T-helper 2 cell (primary cell): ENCODE measurements around the gene TMC3.

Source experiments
- DNase-seq, 5 experiments: peaks; one replicate each; pipeline versions ENCODE4 v3.0.0 to v3.0.0-alpha.2; 2012 to 2022

Gene TMC3

DNA sequence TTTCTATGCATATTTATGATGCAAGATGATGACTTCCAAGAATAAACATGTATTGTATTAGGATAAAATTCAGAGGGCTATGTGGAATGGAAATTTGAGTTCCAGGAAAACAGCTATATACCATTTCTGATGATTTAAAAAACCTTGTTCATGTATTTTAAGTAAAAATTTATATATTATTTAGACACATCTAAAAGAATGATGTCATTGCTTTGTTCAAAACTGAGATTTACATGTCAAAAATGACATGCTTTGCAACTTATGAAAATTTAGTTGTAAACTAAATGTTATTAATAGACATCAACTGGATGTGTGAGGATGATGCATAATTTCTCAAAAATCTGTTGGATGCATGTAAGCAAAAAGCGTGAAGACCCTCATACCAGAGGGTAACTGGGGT, 52.3 kb downstream of the TMC3 start:
- no peak for DNase-seq

GRCh38 chr15:81317642-81318017, 56.4 kb downstream of the TMC3 start:
- DNase-seq, result no peak

GRCh38 chr15:81316267-81316666, 57.7 kb downstream of the TMC3 start:
- no peak for DNase-seq

DNA sequence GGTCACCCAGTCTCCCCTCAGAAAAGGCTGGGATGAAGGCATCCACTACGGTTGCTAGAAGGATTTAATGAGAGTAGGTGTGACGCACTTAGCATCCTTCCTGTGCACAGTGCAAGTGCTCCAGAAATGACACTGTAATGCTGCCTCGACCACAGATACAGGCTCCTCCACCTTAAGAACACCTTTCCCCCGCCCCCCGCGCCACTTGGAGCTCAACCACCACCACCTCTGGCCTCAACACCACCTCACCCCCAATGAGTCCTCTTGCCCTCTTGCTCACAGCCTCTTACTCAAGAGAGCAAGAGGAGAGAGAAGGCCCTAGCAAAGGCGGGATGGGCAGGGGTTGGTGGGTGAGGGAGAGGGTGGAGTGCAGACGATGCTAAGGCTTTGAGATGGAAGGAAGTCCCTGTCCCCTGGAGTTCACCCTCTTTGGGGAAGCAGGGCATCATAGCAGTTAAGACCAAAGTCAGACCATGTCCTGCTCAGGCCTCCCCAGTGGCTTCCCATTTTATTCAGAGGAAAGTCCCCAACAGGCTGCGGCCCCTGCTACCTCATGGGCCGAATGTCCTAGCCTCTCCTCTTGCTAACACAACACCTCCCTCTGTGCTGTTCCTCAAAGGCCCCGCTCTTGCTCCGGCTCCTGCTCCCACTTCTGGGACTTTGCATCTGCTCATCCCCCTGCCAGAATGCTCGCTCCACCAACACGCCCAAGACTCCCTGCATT, 58.4 kb downstream of the TMC3 start:
- DNase-seq, result peak in 2 of 5 experiments; percentile 59 to 77

- DNase-seq, result no peak
Measured at GRCh38 chr15:81314378-81314777, 59.6 kb downstream of the TMC3 start.

- no peak for DNase-seq
Measured at GRCh38 chr15:81313686-81314085, 60.3 kb downstream of the TMC3 start.

DNA sequence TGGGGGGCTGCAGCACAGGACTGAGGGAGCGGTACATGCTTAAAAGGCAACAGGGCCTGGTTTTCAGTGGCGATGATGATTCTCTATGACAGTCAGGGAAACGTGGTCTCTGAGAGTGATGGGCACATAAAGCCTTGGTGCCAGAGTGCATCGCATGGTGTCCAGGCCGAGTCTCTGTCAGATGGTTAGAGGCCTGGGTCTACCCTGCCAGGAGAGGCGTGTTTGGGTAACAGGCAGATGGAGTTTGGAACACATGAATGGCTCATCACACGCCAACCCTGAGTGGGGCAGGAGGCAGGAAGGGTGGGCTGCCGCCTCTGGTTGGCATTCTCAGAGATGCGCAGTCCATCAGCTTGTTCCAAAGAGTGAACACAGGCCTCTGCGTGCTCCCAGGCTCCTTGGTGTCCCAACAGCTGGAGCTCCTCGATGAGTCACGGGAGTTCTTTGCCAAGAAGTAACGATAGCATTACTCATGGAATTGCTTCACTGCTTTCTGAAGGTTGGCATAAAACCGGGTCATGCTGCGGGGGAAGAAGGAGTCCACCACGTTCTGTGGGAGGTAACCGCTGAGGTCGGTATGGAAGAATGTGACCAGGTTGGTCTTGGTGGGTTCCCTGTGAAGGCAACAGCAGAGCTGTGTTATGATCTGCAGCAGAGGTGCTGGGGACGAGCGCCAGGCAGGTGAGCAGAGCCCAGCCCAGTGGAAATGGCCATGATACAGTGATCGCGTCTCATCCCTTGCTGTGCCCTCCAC, 61.0 kb downstream of the TMC3 start:
- no peak for DNase-seq

GRCh38 chr15:81311752-81312464, 62.1 kb downstream of the TMC3 start:
- DNase-seq, result no peak

GRCh38 chr15:81310480-81310879, 63.5 kb downstream of the TMC3 start:
- no peak for DNase-seq

DNA sequence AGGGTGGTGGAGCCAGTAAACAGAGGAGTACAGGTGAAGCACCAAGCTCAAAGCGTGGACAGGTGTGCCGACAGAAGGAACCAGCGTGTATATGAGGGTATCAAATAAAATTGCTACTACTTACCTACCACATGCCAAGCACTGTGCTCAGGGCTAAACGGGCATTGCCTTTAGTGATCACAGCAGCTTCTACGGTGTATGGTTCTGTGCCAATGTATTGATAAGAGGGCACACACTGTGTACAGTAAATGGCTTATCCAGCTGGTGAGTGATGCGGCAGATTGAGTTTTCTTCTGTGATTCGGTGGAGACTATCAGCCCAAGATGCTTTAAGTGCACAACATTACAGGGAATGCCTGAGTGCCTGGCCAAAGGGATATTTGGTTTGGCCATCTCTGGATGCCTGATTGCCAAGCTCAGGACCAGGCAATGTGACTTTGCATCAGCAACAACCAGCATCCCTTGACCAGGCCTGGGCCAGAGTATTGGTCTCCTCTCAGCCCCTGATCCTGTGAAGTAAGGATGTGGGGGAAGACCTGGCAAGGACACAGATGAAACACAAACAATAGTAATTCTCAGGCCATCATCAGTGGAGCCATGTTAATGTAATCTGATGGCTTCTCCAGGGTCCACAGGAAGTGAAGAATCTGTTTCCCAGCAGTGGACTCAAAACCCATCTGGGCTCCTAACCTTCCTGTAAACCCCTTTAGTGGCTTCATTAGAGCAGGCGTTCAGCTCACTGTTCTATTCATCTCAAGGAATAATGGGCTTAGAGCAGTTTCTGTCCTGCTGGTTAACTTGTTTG, 64.2 kb downstream of the TMC3 start:
- DNase-seq, result no peak

- no peak for DNase-seq
Measured at GRCh38 chr15:81308260-81308659, 65.8 kb downstream of the TMC3 start.

DNA sequence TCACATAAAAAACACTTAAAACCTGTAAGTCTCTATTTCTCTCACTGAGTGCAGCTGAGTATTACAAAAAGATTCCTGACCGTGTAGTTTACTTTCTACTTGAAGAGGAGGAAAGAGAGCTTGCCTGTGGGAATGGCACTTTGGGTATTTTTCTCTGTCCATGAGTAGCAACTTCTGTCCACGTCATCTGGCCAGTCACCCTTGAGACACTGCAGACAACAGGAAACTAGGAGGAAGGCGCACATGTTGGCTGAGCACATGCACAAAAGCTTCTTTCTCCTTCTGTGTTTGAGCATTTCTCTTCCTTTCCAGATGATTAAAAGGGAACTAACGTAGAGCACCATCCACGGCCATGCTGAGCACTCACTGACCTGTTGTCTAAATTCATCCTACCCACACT, 69.8 kb downstream of the TMC3 start:
- DNase-seq, result no peak

- DNase-seq, result peak in 2 of 5 experiments; percentile 36 to 83
Measured at GRCh38 chr15:81303244-81304225, 70.5 kb downstream of the TMC3 start.

DNA sequence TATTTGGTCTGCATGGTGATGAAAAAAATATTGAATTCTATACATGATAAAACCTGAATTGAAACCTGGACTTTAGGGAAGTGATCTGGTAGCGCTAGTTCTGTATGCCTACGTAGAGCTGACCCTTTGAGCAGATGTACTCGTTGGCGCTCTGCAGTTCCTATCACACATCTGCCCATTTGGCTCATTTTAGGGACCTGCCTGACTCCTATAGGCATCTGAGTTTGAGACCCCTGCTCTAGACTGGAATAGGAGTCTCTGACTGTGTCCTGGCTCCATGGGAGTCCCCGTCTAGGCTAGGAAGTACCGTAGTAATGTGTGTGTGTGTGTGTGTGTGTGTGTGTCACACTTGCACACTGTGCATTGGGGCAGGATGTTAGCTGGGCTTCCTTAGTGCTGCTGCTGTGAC, 71.3 kb downstream of the TMC3 start:
- peak in 2 of 5 experiments; percentile 30 to 74 for DNase-seq

GRCh38 chr15:81301815-81302399, 72.1 kb downstream of the TMC3 start:
- peak in 1 of 5 experiments; percentile 67 for DNase-seq

DNA sequence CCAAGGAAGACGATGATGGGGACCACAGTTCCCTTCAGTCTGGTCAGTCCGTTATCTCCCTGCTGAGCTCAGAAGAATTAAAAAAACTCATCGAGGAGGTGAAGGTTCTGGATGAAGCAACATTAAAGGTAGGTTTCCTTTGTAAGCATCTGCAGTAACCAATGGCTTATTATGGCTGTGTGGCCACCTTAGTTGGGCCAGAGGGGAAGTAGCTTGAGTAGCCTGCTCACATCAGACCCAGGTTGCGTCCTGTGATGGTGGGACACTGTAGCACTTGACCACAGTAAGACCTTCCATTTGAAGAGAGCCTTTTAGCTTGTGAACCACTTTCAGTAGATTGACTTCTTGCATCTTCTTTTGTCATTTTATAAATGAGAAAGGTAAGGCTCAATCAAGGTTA, 72.6 kb downstream of the TMC3 start:
- DNase-seq, result no peak

DNA sequence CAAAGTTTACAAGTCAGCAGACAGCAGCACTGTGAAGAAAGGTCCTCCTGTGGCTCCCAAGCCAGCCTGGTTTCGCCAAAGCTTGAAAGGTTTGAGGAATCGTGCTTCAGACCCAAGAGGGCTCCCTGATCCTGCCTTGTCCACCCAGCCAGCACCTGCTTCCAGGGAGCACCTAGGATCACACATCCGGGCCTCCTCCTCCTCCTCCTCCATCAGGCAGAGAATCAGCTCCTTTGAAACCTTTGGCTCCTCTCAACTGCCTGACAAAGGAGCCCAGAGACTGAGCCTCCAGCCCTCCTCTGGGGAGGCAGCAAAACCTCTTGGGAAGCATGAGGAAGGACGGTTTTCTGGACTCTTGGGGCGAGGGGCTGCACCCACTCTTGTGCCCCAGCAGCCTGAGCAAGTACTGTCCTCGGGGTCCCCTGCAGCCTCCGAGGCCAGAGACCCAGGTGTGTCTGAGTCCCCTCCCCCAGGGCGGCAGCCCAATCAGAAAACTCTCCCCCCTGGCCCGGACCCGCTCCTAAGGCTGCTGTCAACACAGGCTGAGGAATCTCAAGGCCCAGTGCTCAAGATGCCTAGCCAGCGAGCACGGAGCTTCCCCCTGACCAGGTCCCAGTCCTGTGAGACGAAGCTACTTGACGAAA, 74.3 kb downstream of the TMC3 start:
- DNase-seq, result no peak

GRCh38 chr15:81299156-81299555, 74.9 kb downstream of the TMC3 start:
- no peak for DNase-seq

GRCh38 chr15:81298611-81299010, 75.4 kb downstream of the TMC3 start:
- DNase-seq, result no peak
